Smooth muscle cell (in vitro differentiated cells): ENCODE results near the gene ORM1. TPM values are rescaled to one million over a fixed set of nuclear protein-coding genes. Genes with fewer than 3 reads are reported as not detected.
A peak's percentile ranks its signal among the peaks of the same experiment; 100 is the strongest.

ENCODE experiments used
- DNase-seq: peaks from one replicate; lab custom pipeline; 2025; ENCODE audit not compliant: unreplicated experiment; lab: John Stamatoyannopoulos, UW
- H2AFZ ChIP-seq: fragments of 200-600 bp; sonication (generic); 2 replicates; pipeline ENCODE4 v1.6.0; 2016; ENCODE audit warnings: antibody characterized with exemption, low read depth, mild to moderate bottlenecking
- H3F3A ChIP-seq: fragments of 200-600 bp; sonication (generic); 2 replicates; pipeline ENCODE4 v1.6.0; 2017; ENCODE audit warnings: antibody characterized with exemption, low read depth
- H3K27ac ChIP-seq: fragments of 200-600 bp; sonication (generic); 2 replicates; pipeline ENCODE4 v1.5.1; 2016; ENCODE audit warnings: low read depth, mild to moderate bottlenecking
- H3K27me3 ChIP-seq: fragments of 200-600 bp; sonication (generic); 2 replicates; pipeline ENCODE4 v1.6.1; 2016; ENCODE audit warnings: low read depth, mild to moderate bottlenecking
- H3K36me3 ChIP-seq: fragments of 200-600 bp; sonication (generic); 2 replicates; pipeline ENCODE4 v1.5.1; 2016; ENCODE audit warnings: low read depth
- H3K4me1 ChIP-seq: fragments of 200-600 bp; sonication (generic); 2 replicates; pipeline ENCODE4 v1.5.1; 2016; ENCODE audit warnings: low read depth
- H3K4me2 ChIP-seq: fragments of 200-600 bp; sonication (generic); 2 replicates; pipeline ENCODE4 v1.6.0; 2016; ENCODE audit warnings: mild to moderate bottlenecking
- H3K4me3 ChIP-seq: fragments of 200-600 bp; sonication (generic); 2 replicates; pipeline ENCODE4 v1.5.1; 2016; ENCODE audit warnings: mild to moderate bottlenecking
- H3K79me2 ChIP-seq: fragments of 200-600 bp; sonication (generic); 2 replicates; pipeline ENCODE4 v1.6.0; 2016; ENCODE audit warnings: low read depth, mild to moderate bottlenecking
- H3K9ac ChIP-seq: fragments of 200-600 bp; sonication (generic); 2 replicates; pipeline ENCODE4 v1.6.0; 2016; ENCODE audit warnings: low read depth
- H3K9me3 ChIP-seq: fragments of 200-600 bp; sonication (generic); replicated peaks from 2 replicates; pipeline ENCODE4 v1.5.1; 2016; ENCODE audit warnings: low read depth
- H4K20me1 ChIP-seq: fragments of 200-600 bp; sonication (generic); 2 replicates; pipeline ENCODE4 v1.6.0; 2016; ENCODE audit warnings: low read depth
- CTCF ChIP-seq: fragments of 200-600 bp; sonication (generic); IDR thresholded peaks from 2 replicates; pipeline ENCODE4 v1.5.1; 2017; ENCODE audit warnings: borderline replicate concordance, mild to moderate bottlenecking, antibody characterized with exemption; ENCODE audit not compliant: insufficient read depth, poor library complexity, severe bottlenecking
- WGBS: methylation state at CpG from one replicate; pipeline ENCODE4 v1.1.7; 2016; ENCODE audit warnings: low lambda C conversion rate; 5-methylcytosine and 5-hydroxymethylcytosine counted together
- polyA plus RNA-seq: library from polyadenylated mRNA; unstranded; fragments of >200 nt; fragmentation: Nextera tagmentation; extraction: Ambion mirVana; gene quantifications from 2 replicates; pipeline ENCODE4 v1.2.1, GENCODE V29; 2016
- total RNA-seq: library from RNA; depleted of rRNA; stranded (reverse); fragments of >200 nt; gene quantifications from 2 replicates; pipeline ENCODE4 v1.2.3, GENCODE V29; 2014

Gene ORM1
- total and polyA plus RNA-seq, 2 experiments from 2014 or later = 0.74 TPM; not detected in 1

- H3K79me2 ChIP-seq = no peaks in the 10 kb centered on the region
- no peaks in the 10 kb centered on the region for H3K9me3 ChIP-seq
- WGBS = 90% methylated on average over 13 of the region's 13 CpGs
- no peak overlapping the region for H3K4me2 ChIP-seq
- no peak for TF ChIP-seq CTCF
- H3K27me3 ChIP-seq = no peaks in the 10 kb centered on the region
- H3F3A ChIP-seq = peaks cover 3% of the 10 kb centered on the region
- peaks cover 18% of the 10 kb centered on the region for H3K4me1 ChIP-seq
- H3K9ac ChIP-seq = no peak overlapping the region
- no peak overlapping the region for H3K4me3 ChIP-seq
- no peaks in the 10 kb centered on the region for H4K20me1 ChIP-seq
- no peak for DNase-seq
- peaks cover 17% of the 10 kb centered on the region for H3K36me3 ChIP-seq
- no peak overlapping the region for H3K27ac ChIP-seq
- no peak overlapping the region for H2AFZ ChIP-seq
These were observed 33.8 kb upstream of the ORM1 start for GRCh38 chr9:114289106-114289505.

- no peak overlapping the region for H3K9ac ChIP-seq
- peaks cover 2% of the 10 kb centered on the region for H3F3A ChIP-seq
- H2AFZ ChIP-seq = no peak overlapping the region
- H3K36me3 ChIP-seq = peaks cover 25% of the 10 kb centered on the region
- no peak overlapping the region for H3K4me2 ChIP-seq
- H3K9me3 ChIP-seq = no peaks in the 10 kb centered on the region
- peaks cover 18% of the 10 kb centered on the region for H3K4me1 ChIP-seq
- DNase-seq = no peak
- WGBS = 94% methylated on average over 11 of the region's 13 CpGs
- no peak for TF ChIP-seq CTCF
- H3K27ac ChIP-seq = no peak overlapping the region
- H4K20me1 ChIP-seq = no peaks in the 10 kb centered on the region
- H3K79me2 ChIP-seq = no peaks in the 10 kb centered on the region
- H3K27me3 ChIP-seq = no peaks in the 10 kb centered on the region
- H3K4me3 ChIP-seq = no peak overlapping the region
These were observed 33.1 kb upstream of the ORM1 start for GRCh38 chr9:114289571-114290481.

GRCh38 chr9:114290561-114290986 is 32.3 kb upstream of the ORM1 start:
- Histone ChIP-seq H3K4me3 (no peak overlapping the region), H3K27ac (no peak overlapping the region), H3K4me2 (no peak overlapping the region), H3K9me3 (no peaks in the 10 kb centered on the region), H3K4me1 (peaks cover 17% of the 10 kb centered on the region), H3K36me3 (peaks cover 32% of the 10 kb centered on the region), H3F3A (no peaks in the 10 kb centered on the region), H3K9ac (no peak overlapping the region), H4K20me1 (no peaks in the 10 kb centered on the region), H3K79me2 (no peaks in the 10 kb centered on the region), H3K27me3 (no peaks in the 10 kb centered on the region), H2AFZ (no peak overlapping the region)
- no peak for DNase-seq
- TF ChIP-seq CTCF = no peak
- WGBS = 75% methylated on average over 5 of the region's 7 CpGs

- DNase-seq = peak; percentile 62
These were observed 31.8 kb upstream of the ORM1 start for GRCh38 chr9:114291064-114291474.

More at GRCh38 chr9:114291064-114291474, 31.8 kb upstream of the ORM1 start:
- Histone ChIP-seq H3K27me3 (no peaks in the 10 kb centered on the region), H3K36me3 (peaks cover 37% of the 10 kb centered on the region), H3K4me3 (no peak overlapping the region), H2AFZ (no peak overlapping the region), H4K20me1 (no peaks in the 10 kb centered on the region), H3K79me2 (no peaks in the 10 kb centered on the region), H3F3A (no peaks in the 10 kb centered on the region), H3K4me2 (no peak overlapping the region), H3K4me1 (peaks cover 12% of the 10 kb centered on the region), H3K9me3 (no peaks in the 10 kb centered on the region), H3K9ac (no peak overlapping the region), H3K27ac (no peak overlapping the region)
- TF ChIP-seq CTCF = peak; percentile 94
- WGBS = 24% methylated on average over 12 of the region's 12 CpGs
